Retinal pigment epithelial cell (primary cell): ENCODE measurements around the gene LIPK.
"Not testable (repeated sequence)": the region's sequence is repeated elsewhere in the genome, so short reads cannot be mapped to it uniquely, and the experiment has no call there.

Experiments used
- DNase-seq: peaks from one replicate; pipeline ENCODE4 v3.0.0-alpha.2; 2010; ENCODE audit warnings: low read depth
- H3K4me3 ChIP-seq: 2 replicates; pipeline ENCODE4 v1.5.1; 2011; ENCODE audit warnings: mild to moderate bottlenecking, low read length, control low read depth, moderate library complexity
- CTCF ChIP-seq: conservative IDR thresholded peaks from 2 replicates; pipeline ENCODE4 v1.5.1; 2011; ENCODE audit warnings: low read depth, low read length, control low read depth, inconsistent platforms

LIPK gene

GRCh38 chr10:88721392-88721791 is 15.3 kb downstream of the LIPK start:
- no peak overlapping the region for H3K4me3 ChIP-seq
- DNase-seq, result no peak
- no peak for TF ChIP-seq CTCF

- DNase-seq, result no peak
- H3K4me3 ChIP-seq, result no peak overlapping the region
- TF ChIP-seq CTCF, result no peak
These were observed 19.7 kb downstream of the LIPK start for GRCh38 chr10:88725798-88726197.

- peak; percentile 33 for TF ChIP-seq CTCF
- no peak overlapping the region for H3K4me3 ChIP-seq
- no peak for DNase-seq
These were observed 22.2 kb downstream of the LIPK start for GRCh38 chr10:88728107-88728763.

GRCh38 chr10:88730864-88731263 is 24.8 kb downstream of the LIPK start:
- TF ChIP-seq CTCF, result no peak
- DNase-seq, result no peak
- no peak overlapping the region for H3K4me3 ChIP-seq

GRCh38 chr10:88731296-88731695 is 25.2 kb downstream of the LIPK start:
- no peak for TF ChIP-seq CTCF
- H3K4me3 ChIP-seq, result no peak overlapping the region
- DNase-seq, result no peak

- no peak for DNase-seq
- no peak overlapping the region for H3K4me3 ChIP-seq
- TF ChIP-seq CTCF, result no peak
These were observed 27.2 kb downstream of the LIPK start for GRCh38 chr10:88733215-88733614.

- H3K4me3 ChIP-seq, result no peak overlapping the region
- no peak for DNase-seq
- TF ChIP-seq CTCF, result no peak
These were observed 29.6 kb downstream of the LIPK start for GRCh38 chr10:88735661-88736060.

- DNase-seq, H3K4me3 ChIP-seq: not testable (repeated sequence)
These were observed 35.9 kb downstream of the LIPK start for GRCh38 chr10:88741921-88742320.
